BLaER1 (cell line): ENCODE data around the gene PIK3C2A.
"Not testable (repeated sequence)": the region's sequence is repeated elsewhere in the genome, so short reads cannot be mapped to it uniquely, and the experiment has no call there.

Experiments
- H3K27ac ChIP-seq: shearing (Covaris generic); formaldehyde crosslinking; 2 replicates; pipeline ENCODE4 v1.8.1; 2022
- H3K27me3 ChIP-seq: shearing (Covaris generic); formaldehyde crosslinking; 2 replicates; pipeline ENCODE4 v1.8.1; 2022
- H3K36me3 ChIP-seq: shearing (Covaris generic); formaldehyde crosslinking; 2 replicates; pipeline ENCODE4 v1.8.1; 2022
- H3K4me1 ChIP-seq: shearing (Covaris generic); formaldehyde crosslinking; 2 replicates; pipeline ENCODE4 v1.8.1; 2022
- H3K4me2 ChIP-seq: shearing (Covaris generic); formaldehyde crosslinking; 2 replicates; pipeline ENCODE4 v1.8.1; 2022
- H3K4me3 ChIP-seq: shearing (Covaris generic); formaldehyde crosslinking; 2 replicates; pipeline ENCODE4 v1.8.1; 2022
- H3K9ac ChIP-seq: shearing (Covaris generic); formaldehyde crosslinking; 2 replicates; pipeline ENCODE4 v1.8.1; 2022
- H3K9me3 ChIP-seq: shearing (Covaris generic); formaldehyde crosslinking; 2 replicates; pipeline ENCODE4 v1.8.1; 2022
- H4K20me1 ChIP-seq: shearing (Covaris generic); formaldehyde crosslinking; 2 replicates; pipeline ENCODE4 v1.8.1; 2022
- Cebpa-rat ChIP-seq: shearing (Covaris generic); IDR thresholded peaks from 2 replicates; pipeline ENCODE4 v1.8.1; 2022

Gene PIK3C2A, protein sequence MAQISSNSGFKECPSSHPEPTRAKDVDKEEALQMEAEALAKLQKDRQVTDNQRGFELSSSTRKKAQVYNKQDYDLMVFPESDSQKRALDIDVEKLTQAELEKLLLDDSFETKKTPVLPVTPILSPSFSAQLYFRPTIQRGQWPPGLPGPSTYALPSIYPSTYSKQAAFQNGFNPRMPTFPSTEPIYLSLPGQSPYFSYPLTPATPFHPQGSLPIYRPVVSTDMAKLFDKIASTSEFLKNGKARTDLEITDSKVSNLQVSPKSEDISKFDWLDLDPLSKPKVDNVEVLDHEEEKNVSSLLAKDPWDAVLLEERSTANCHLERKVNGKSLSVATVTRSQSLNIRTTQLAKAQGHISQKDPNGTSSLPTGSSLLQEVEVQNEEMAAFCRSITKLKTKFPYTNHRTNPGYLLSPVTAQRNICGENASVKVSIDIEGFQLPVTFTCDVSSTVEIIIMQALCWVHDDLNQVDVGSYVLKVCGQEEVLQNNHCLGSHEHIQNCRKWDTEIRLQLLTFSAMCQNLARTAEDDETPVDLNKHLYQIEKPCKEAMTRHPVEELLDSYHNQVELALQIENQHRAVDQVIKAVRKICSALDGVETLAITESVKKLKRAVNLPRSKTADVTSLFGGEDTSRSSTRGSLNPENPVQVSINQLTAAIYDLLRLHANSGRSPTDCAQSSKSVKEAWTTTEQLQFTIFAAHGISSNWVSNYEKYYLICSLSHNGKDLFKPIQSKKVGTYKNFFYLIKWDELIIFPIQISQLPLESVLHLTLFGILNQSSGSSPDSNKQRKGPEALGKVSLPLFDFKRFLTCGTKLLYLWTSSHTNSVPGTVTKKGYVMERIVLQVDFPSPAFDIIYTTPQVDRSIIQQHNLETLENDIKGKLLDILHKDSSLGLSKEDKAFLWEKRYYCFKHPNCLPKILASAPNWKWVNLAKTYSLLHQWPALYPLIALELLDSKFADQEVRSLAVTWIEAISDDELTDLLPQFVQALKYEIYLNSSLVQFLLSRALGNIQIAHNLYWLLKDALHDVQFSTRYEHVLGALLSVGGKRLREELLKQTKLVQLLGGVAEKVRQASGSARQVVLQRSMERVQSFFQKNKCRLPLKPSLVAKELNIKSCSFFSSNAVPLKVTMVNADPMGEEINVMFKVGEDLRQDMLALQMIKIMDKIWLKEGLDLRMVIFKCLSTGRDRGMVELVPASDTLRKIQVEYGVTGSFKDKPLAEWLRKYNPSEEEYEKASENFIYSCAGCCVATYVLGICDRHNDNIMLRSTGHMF (N-terminal part only)

GRCh38 chr11:17207317-17208256, at the start of gene PIK3C2A:
PIK3C2A (minus strand) TSS chr11:17207986; CDS start chr11:17169741, 38,245 bp downstream.
- Histone ChIP-seq H3K9ac (peak within 1 kb of the TSS; percentile 90), H3K27me3 (no peaks in the 10 kb centered on the region), H3K4me3 (peak within 1 kb of the TSS; percentile 92), H3K36me3 (peaks cover 10% of the 10 kb centered on the region), H3K27ac (peak within 1 kb of the TSS; percentile 88), H3K9me3 (no peaks in the 10 kb centered on the region), H3K4me2 (peak within 1 kb of the TSS; percentile 87), H3K4me1 (peaks cover 24% of the 10 kb centered on the region), H4K20me1 (peaks cover 41% of the 10 kb centered on the region)
- TF ChIP-seq Cebpa-rat, result no peak

- Histone ChIP-seq H3K27ac (no peak overlapping the region), H3K27me3 (no peaks in the 10 kb centered on the region), H3K9ac (no peak overlapping the region), H3K4me2 (no peak overlapping the region), H3K4me3 (no peak overlapping the region), H3K9me3 (no peaks in the 10 kb centered on the region), H3K36me3 (no peaks in the 10 kb centered on the region), H3K4me1 (no peaks in the 10 kb centered on the region), H4K20me1 (no peaks in the 10 kb centered on the region)
- no peak for TF ChIP-seq Cebpa-rat
These were observed 49.4 kb upstream of the PIK3C2A start for GRCh38 chr11:17257196-17257595.

DNA sequence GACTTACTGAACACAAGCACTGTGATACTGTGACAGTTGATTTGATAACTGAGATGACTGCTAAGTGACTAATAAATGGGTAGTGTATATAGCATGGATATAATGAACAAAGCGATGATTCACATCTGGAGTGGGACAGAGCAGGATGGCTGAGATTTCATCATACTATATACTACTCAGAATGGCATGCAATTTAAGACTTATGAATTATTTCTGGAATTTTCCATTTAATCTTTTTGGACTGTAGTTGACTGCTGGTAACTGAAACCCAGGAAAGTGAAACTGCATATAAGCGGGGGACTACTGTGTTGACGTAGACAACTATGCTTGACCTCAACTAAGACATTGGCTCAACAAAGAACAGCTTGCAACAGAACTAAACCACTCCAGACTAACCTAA, 48.7 kb upstream of the PIK3C2A start:
- no peak overlapping the region for H3K9ac ChIP-seq
- no peak overlapping the region for H3K4me3 ChIP-seq
- no peak overlapping the region for H3K4me2 ChIP-seq
- H3K4me1 ChIP-seq, result no peaks in the 10 kb centered on the region
- no peaks in the 10 kb centered on the region for H3K36me3 ChIP-seq
- H3K27me3 ChIP-seq, result no peaks in the 10 kb centered on the region
- no peaks in the 10 kb centered on the region for H3K9me3 ChIP-seq
- no peaks in the 10 kb centered on the region for H4K20me1 ChIP-seq
- no peak overlapping the region for H3K27ac ChIP-seq
- TF ChIP-seq Cebpa-rat, result no peak

DNA sequence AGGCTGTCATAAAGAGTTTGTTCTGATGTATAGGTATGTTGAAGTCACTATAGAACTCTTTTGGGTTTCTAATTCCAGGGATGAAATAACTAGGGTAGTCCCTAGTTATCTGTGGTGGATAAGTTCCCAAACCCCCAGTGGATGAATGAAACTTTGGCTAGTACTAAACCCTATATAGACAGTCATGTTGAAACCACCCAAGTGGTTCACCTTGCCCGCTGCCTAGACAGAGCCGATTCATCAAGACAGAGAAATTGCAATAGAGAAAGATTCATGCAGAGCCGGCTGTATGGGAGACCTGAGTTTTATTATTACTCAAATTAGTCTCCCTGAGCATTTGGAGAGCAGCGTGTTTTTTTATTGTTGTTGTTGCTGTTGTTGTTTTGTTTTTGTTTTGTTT, 44.9 kb upstream of the PIK3C2A start:
- Histone ChIP-seq H3K4me2 (no peak overlapping the region), H3K27ac (no peak overlapping the region), H3K36me3 (no peaks in the 10 kb centered on the region), H3K9me3 (no peaks in the 10 kb centered on the region), H3K9ac (no peak overlapping the region), H3K4me3 (no peak overlapping the region), H3K4me1 (no peaks in the 10 kb centered on the region), H4K20me1 (no peaks in the 10 kb centered on the region), H3K27me3 (no peaks in the 10 kb centered on the region)
- TF ChIP-seq Cebpa-rat, result no peak

DNA sequence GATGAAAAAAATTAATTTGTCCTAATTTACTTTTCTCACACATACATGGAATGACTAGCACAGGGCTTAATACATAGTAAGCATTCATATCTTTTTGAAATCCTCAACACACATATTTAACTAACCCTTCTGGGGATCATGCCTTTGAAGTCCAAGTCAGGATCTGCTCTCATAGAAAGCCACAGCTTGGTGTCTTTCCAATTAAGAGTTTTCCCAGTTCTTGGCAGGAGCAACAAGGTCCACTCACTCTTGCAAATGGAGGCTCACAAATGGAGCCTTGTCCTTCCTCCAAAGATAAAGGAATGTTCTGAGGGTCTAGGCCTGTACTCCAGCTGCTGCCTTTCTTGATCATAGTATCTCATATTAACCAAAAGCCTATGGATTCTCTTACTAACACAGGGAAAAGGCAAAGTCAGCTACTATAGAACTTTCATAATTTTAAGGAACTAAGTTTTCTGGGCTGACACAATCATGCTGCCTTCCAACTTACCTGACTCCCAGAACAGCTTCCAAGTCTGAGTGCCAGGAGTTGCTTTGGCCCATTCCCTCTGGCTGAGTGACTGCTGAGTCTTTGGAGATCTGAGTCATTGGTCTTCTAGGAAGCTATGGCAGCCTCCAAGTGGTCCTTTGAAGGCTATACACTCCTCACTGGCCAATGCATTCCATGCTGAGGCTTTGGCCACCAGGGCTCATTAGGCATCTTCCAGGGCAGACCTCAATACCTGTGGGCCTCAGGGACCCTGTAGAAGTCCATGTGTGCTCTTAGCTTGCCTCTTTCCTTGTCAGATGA, 43.0 kb upstream of the PIK3C2A start:
- no peak for TF ChIP-seq Cebpa-rat
- no peak overlapping the region for H3K9ac ChIP-seq
- H3K4me2 ChIP-seq, result no peak overlapping the region
- no peak overlapping the region for H3K4me3 ChIP-seq
- H3K36me3 ChIP-seq, result no peaks in the 10 kb centered on the region
- H4K20me1 ChIP-seq, result no peaks in the 10 kb centered on the region
- H3K27ac ChIP-seq, result no peak overlapping the region
- H3K27me3 ChIP-seq, result no peaks in the 10 kb centered on the region
- no peaks in the 10 kb centered on the region for H3K4me1 ChIP-seq
- H3K9me3 ChIP-seq, result no peaks in the 10 kb centered on the region

DNA sequence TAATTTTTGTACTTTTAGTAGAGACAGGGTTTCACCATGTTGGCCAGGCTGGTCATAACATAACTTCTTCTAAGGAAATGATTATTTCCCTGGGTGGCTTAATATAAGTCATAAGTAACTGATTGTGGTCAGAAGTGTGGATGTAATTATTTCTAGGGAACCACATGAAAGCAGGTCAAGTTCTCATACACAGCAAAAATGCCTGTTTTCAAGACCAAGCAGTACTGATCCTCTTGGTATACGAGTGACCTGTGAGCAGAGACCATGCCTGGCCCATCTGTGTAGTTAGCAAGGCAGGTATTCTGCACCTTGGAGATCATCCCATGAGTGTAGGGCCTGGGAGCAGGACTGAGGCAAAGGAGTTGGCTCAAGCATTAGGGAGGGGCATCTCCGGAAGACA, 36.3 kb upstream of the PIK3C2A start:
- Histone ChIP-seq H3K4me2 (peak overlapping the region; percentile 31), H3K27ac (no peak overlapping the region), H3K9ac (no peak overlapping the region), H3K9me3 (no peaks in the 10 kb centered on the region), H3K27me3 (no peaks in the 10 kb centered on the region), H4K20me1 (no peaks in the 10 kb centered on the region), H3K4me1 (peaks cover 24% of the 10 kb centered on the region), H3K4me3 (no peak overlapping the region), H3K36me3 (no peaks in the 10 kb centered on the region)
- no peak for TF ChIP-seq Cebpa-rat

DNA sequence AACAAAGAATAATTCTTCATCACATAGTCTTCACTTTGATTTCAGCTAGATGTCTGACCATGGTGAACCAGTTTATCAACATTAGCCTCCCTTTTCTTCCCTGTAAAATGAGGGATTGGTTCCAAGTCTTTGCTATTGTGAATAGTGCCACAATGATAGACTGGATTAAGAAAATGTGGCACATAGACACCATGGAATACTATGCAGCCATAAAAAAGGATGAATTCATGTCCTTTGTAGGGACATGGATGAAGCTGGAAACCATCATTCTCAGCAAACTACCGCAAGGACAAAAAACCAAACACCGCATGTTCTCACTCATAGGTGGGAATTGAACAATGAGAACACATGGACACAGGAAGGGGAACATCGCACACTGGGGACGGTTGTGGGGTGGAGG, 35.2 kb upstream of the PIK3C2A start:
- H3K36me3 ChIP-seq, H3K27me3 ChIP-seq, H3K27ac ChIP-seq, H3K9me3 ChIP-seq, H3K4me3 ChIP-seq, H3K9ac ChIP-seq, H4K20me1 ChIP-seq, H3K4me2 ChIP-seq: not testable (repeated sequence)
- H3K4me1 ChIP-seq, result peaks cover 24% of the 10 kb centered on the region

GRCh38 chr11:17240780-17241179, 33.0 kb upstream of the PIK3C2A start:
- Histone ChIP-seq H3K4me1 (peaks cover 24% of the 10 kb centered on the region), H3K27ac (no peak overlapping the region), H4K20me1 (no peaks in the 10 kb centered on the region), H3K36me3 (no peaks in the 10 kb centered on the region), H3K27me3 (no peaks in the 10 kb centered on the region), H3K4me2 (no peak overlapping the region), H3K9me3 (no peaks in the 10 kb centered on the region), H3K4me3 (no peak overlapping the region), H3K9ac (no peak overlapping the region)
- TF ChIP-seq Cebpa-rat, result no peak

DNA sequence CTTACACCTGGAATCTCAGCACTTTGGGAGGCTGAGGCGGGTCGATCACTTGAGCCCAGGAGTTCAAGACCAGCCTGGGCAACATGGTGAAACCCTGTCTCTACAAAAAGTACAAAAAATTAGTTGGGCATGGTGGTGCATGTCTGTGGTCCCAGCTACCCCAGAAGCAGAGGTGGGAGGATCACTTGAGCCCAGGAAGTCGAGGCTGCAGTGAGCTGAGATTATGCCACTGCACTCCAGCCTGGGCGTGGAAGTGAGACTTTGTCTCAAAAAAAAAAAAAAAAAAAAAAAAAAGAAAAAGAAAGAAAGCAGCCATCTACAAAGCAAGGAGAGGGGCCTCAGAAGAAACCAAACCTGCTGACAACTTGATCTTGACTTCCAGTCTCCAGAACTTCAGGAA, 32.1 kb upstream of the PIK3C2A start:
- not testable (repeated sequence) for H3K27me3 ChIP-seq, H3K4me3 ChIP-seq, H3K36me3 ChIP-seq, H3K27ac ChIP-seq, H3K9me3 ChIP-seq, H3K9ac ChIP-seq, H3K4me2 ChIP-seq, H4K20me1 ChIP-seq
- H3K4me1 ChIP-seq, result peaks cover 20% of the 10 kb centered on the region
